Heart left ventricle (tissue), 13 donors: ENCODE data around the gene SLC15A3.

Experiments
- POLR2A ChIP-seq, 2 donors: fragments of 450-650 bp; IDR thresholded peaks; one replicate each; pipeline ENCODE4 v1.6.1; 2017; ENCODE audit warnings: antibody characterized with exemption in 2 of 2, mild to moderate bottlenecking in 2 of 2, moderate library complexity in 2 of 2
- TF ChIP-seq, protein P1 (sequence below), 12 donors: fragments of 200-600 bp; sonication (generic) in 4 of 12; IDR thresholded peaks; one replicate each; pipeline versions ENCODE4 v1.5.0 to v1.8.0; 2018 to 2022; ENCODE audit warnings: antibody characterized with exemption in 12 of 12, mild to moderate bottlenecking in 5 of 12
- donor health status: ischemic (EF 13 %, LVEDD 7.1; RV severe dilation, severe dysfunction).
- donor health status: DM: no; HTN: yes; CAD: no.
- donor health status: DM: no; HTN: no; CAD: no.
- donor health status: ischemic (EF 25% LVEDD 6.9; RV normal size, moderate dysfunction).
- donor health status: ischemic (EF 25% LVEDD 5.7; RV mildly dilated, moderate dysfunction).
- donor health status: ischemic (EF 35%, LVEDD 5.7; RV mildly dilated, moderate dysfunction).
- donor health status: nonischemic (EF 11% LVEDD 7.7; RV severe dilation, severe dysfunction).
- donor health status: DM: yes; HTN: yes; CAD: no.
- donor health status: PGD.
- donor health status: ischemic (EF 29% LVEDD 5.4; RV normal size, mild dysfunction).
- donor health status: nonischemic (EF 23%, LVEDD 6.1; RV moderate dilation, normal function).

DNA sequence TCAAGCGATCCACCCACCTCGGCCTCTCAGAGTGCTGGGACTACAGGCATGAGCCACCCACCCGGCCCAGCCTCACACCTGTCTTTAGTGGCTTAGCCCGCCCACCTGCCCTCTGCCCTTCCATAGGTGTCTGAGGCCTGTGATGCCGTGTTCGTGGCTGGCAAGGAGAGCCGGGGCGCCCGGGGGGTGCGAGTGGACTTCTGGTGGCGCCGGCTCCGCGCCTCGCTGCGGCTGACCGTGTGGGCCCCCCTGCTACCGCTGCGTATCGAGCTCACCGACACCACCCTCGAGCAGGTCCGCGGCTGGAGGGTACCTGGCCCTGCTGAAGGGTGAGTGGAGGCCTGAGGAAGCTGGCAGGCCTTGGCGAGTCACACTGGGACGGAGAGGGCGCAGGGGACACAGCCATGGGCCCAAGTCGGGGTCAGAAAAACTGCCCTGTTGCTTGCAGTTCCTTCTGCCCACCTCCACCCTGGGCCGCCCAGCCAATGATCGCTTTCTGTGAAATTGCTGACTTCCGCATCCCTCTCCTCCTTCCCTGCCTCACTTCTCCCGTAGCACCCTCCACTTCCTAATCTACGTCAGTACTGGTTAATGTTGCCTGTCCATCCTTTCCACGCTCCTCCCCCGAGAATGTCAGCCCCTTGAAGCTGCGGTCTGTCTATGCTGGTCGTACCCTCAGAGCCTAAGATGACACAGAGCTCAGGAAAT, 18.4 kb downstream of the SLC15A3 start:
- TF ChIP-seq, protein P1, sequence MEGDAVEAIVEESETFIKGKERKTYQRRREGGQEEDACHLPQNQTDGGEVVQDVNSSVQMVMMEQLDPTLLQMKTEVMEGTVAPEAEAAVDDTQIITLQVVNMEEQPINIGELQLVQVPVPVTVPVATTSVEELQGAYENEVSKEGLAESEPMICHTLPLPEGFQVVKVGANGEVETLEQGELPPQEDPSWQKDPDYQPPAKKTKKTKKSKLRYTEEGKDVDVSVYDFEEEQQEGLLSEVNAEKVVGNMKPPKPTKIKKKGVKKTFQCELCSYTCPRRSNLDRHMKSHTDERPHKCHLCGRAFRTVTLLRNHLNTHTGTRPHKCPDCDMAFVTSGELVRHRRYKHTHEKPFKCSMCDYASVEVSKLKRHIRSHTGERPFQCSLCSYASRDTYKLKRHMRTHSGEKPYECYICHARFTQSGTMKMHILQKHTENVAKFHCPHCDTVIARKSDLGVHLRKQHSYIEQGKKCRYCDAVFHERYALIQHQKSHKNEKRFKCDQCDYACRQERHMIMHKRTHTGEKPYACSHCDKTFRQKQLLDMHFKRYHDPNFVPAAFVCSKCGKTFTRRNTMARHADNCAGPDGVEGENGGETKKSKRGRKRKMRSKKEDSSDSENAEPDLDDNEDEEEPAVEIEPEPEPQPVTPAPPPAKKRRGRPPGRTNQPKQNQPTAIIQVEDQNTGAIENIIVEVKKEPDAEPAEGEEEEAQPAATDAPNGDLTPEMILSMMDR (IDR thresholded peaks at IDR 0.05), result no peak
- no peak for TF ChIP-seq POLR2A (IDR thresholded peaks at IDR 0.05)
